Measurements from ENCODE around the gene RPL23. TPM values are rescaled to one million over a fixed set of nuclear protein-coding genes. Genes with fewer than 3 reads are reported as not detected.

RPL23 gene
- total and polyA plus RNA-seq, 10 of the 15 experiments (the other 5 are each of a cell fraction or from before 2014, with no cell fraction given), result 2,200 to 4,821 (median 3,043) TPM

GRCh38 chr17:38898812-38899348 is 45.4 kb upstream of the RPL23 start (continued):
- TF ChIP-seq POLR2AphosphoS5 (IDR thresholded peaks at IDR 0.05; ENCODE audit: low read length), result peak; percentile 39; the same call in 1 of the 2 replicates
- TF ChIP-seq ASH2L (IDR thresholded peaks at IDR 0.05; ENCODE audit: borderline replicate concordance, low read depth), result 0 out of 2 replicates have a peak, but pooled peaks have one; percentile 74
- TF ChIP-seq FOS (IDR thresholded peaks at IDR 0.05; ENCODE audit: borderline replicate concordance, extremely low read depth, insufficient read length), result no peak
- TF ChIP-seq POLR2A (IDR thresholded peaks at IDR 0.05; ENCODE audit: low read depth, low read length), result peak; percentile 71
- peak; percentile 64; the same call in 1 of the 2 replicates for TF ChIP-seq CBFB (IDR thresholded peaks at IDR 0.05; ENCODE audit: low read depth)
- TF ChIP-seq FOXM1 (IDR thresholded peaks at IDR 0.05; ENCODE audit: low read depth, low read length), result peak; percentile 76
- peak; percentile 78 for TF ChIP-seq CREB1 (IDR thresholded peaks at IDR 0.05; ENCODE audit: low read depth)
- peak; percentile 32; the same call in 1 of the 2 replicates for TF ChIP-seq TAF1 (IDR thresholded peaks at IDR 0.05; ENCODE audit: borderline replicate concordance, low read depth, low read length)
- TF ChIP-seq NR2F1 (conservative IDR thresholded peaks at IDR 0.05), result peak; percentile 95
- TF ChIP-seq TCF3 (IDR thresholded peaks at IDR 0.05; ENCODE audit: borderline replicate concordance, insufficient read depth, low read depth, low read length), result peak; percentile 92
- TF ChIP-seq CEBPZ (IDR thresholded peaks at IDR 0.05; ENCODE audit: low read depth, low read length), result no peak
- peak; percentile 92 for TF ChIP-seq TCF12 (IDR thresholded peaks at IDR 0.05; ENCODE audit: low read depth, low read length)
- TF ChIP-seq TCF7 (IDR thresholded peaks at IDR 0.05; ENCODE audit: borderline replicate concordance), result no peak
- TF ChIP-seq SUPT20H (IDR thresholded peaks at IDR 0.05; ENCODE audit: borderline replicate concordance, control insufficient read depth, low read depth, low read length), result no peak
- peak; percentile 51 for TF ChIP-seq HCFC1 (IDR thresholded peaks at IDR 0.05; ENCODE audit: low read length)
- TF ChIP-seq ZNF592 (IDR thresholded peaks at IDR 0.05), result peak; percentile 61; the same call in 1 of the 2 replicates
- peak; percentile 62 for TF ChIP-seq MTA2 (IDR thresholded peaks at IDR 0.05; ENCODE audit: low read depth)
- TF ChIP-seq TARDBP (IDR thresholded peaks at IDR 0.05; ENCODE audit: borderline replicate concordance), result peak; percentile 66; the same call in 1 of the 2 replicates
- TF ChIP-seq GATAD2B (conservative IDR thresholded peaks at IDR 0.05; ENCODE audit: low read depth), result peak; percentile 93
- no peak for TF ChIP-seq BRCA1 (IDR thresholded peaks at IDR 0.05; ENCODE audit: low read depth, low read length)
- peak; percentile 86; the same call in 1 of the 2 replicates for TF ChIP-seq ESRRA (IDR thresholded peaks at IDR 0.05; ENCODE audit: low read length)
- TF ChIP-seq MEF2B (IDR thresholded peaks at IDR 0.05; ENCODE audit: partially characterized antibody, poor library complexity, severe bottlenecking), result peak; percentile 31
- TF ChIP-seq EGR1 (IDR thresholded peaks at IDR 0.05; ENCODE audit: borderline replicate concordance in 1 of 2, low read depth in 2 of 2, low read length in 2 of 2), result peak in 1 of 2 experiments; percentile 87; a peak in 2 of 3 replicates
- TF ChIP-seq CHD2 (IDR thresholded peaks at IDR 0.05; ENCODE audit: borderline replicate concordance, low read depth, low read length), result peak; percentile 89
- TF ChIP-seq EP300 (IDR thresholded peaks at IDR 0.05; ENCODE audit: borderline replicate concordance in 1 of 2, control insufficient read depth in 1 of 2, low read depth in 2 of 2, low read length in 2 of 2), result peak in 1 of 2 experiments; percentile 50; a peak in 1 of 4 replicates

Measured in GM12878 (cell line).